CD4-positive, alpha-beta T cell treated with Interleukin-6 at 100 ng/mL for 8 hours (primary cell): ENCODE data around the gene RHOA.

Source experiments
- DNase-seq: peaks from one replicate; pipeline ENCODE4 v3.0.0-alpha.2; 2020; ENCODE audit warnings: mixed read lengths, low spot score

The RHOA gene

GRCh38 chr3:49411968-49412631 lies at the start of gene RHOA, which contains the start of gene TCTA:
Gene RHOA (minus strand): TSS chr3:49411976. CDS start chr3:49375589, 36,387 bp downstream.
Gene TCTA (plus strand): TSS chr3:49412423. CDS start chr3:49412427, 4 bp downstream.
- DNase-seq: peak; percentile 100

DNA sequence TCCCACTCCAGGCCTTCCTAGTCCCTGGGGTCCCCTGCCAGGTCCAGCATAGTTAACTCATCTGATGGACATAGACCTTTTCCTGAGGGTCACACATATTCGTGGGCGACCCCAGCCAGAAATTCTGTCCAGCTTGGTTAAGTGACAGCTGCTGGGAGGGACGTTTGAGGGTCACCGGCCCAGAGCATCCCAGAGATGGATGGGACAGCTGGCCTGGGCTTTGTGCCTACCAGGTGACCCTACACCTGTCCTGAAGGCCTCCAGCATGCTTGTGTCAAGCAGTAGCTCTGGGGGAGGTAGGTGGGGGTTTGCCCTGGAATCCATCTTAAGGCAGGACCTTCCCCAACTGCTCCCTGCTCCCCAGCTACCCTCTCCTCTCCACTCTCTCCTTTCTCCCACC lies 49.2 kb upstream of the RHOA start:
- no peak for DNase-seq

DNA sequence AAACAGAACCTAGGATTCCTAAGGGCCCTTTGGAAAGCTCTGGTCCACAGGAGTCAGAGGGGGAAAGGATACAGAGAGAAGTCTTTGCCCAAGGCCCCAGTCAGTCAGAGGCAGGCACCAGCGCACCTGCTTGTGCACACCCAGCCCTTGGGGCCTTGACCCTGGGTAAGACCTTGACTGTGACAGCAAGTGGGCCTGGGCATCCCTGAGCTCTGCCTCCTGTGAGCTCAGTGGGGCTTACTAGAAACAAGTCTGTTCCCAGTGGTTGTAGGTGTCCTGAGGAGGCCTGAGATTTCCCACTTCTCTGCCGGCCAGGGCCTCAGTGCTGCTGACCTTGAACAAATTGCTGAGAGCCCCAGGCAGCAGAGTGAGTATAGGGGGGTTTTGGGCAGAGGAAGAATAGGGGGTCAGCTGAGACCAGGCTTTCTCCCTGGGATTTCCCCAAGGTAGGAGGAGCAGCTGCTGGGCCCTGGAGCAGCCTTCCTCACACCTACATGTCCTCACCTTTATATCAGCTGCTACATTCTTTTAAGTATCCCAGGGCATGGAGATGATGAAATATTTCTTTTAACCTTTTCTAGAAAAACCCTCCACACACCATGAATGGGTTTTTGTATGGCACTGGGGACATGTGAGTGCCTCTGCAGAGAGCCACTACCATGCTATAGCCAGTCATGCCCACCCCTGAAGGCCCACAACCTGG lies 48.6 kb upstream of the RHOA start:
- no peak for DNase-seq

DNA sequence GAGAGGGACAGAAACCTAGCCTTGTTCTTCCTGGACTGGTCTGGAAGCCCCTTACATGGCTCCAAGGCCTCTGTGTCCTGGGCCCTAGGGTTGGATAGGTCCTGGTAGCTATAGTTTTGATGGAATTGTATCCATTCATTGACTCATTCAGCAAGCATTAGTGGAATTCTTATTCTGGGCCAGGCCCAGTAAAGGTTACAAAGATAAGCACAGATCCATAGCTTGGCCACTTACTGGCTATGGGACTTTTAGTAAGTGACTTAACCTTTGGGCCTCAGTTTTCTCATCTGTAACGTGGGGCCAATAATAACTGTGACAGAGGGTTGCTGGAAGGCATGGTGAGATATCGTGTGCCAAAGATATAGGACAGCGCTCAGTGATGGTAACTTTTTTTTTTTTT lies 44.7 kb upstream of the RHOA start:
- no peak for DNase-seq

- no peak for DNase-seq
Measured at GRCh38 chr3:49454898-49455681, 43.3 kb upstream of the RHOA start.

- DNase-seq: no peak
Measured at GRCh38 chr3:49454458-49454857, 42.7 kb upstream of the RHOA start.

GRCh38 chr3:49453621-49454020 lies 41.8 kb upstream of the RHOA start:
- DNase-seq: no peak

- no peak for DNase-seq
Measured at GRCh38 chr3:49445391-49445790, 33.6 kb upstream of the RHOA start.

DNA sequence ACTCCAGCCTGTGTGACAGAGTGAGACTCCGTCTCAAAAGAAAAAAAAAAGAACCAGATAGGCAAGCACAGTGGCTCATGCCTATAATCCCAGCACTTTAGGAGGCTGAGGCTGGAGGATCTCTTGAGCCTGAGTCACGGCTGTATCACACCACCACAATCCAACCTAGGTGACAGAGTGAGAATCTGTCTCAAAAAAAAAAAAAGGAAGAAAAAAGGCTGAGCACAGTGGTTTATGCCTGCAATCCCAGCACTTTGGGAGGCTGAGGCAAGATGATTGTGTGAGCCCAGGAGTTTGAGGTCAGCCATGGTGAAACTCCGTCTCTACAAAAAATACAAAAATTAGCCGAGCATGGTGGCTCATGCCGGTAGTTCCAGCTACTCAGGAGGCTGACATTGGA lies 23.0 kb upstream of the RHOA start:
- DNase-seq: no peak

- no peak for DNase-seq
Measured at GRCh38 chr3:49428752-49429080, 16.9 kb upstream of the RHOA start.

DNA sequence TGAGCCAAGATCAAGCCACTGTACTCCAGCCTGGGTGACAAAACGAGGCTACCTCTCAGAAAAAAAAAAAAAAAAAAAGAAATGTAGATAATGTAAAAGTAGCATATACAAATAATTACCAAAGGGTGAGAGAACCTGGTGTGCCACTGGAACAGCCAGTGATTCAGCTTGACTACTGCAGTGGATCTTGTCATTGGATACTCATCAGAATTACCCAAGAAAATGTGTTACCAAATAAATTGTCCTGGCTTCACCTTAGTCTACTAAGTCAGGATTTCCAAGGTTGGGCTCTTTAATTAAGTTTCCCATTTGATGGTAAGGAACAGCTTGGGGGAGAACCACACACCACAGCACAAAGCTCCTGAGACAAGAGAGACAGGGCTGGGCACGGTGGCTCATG lies 15.8 kb upstream of the RHOA start:
- DNase-seq: no peak

DNA sequence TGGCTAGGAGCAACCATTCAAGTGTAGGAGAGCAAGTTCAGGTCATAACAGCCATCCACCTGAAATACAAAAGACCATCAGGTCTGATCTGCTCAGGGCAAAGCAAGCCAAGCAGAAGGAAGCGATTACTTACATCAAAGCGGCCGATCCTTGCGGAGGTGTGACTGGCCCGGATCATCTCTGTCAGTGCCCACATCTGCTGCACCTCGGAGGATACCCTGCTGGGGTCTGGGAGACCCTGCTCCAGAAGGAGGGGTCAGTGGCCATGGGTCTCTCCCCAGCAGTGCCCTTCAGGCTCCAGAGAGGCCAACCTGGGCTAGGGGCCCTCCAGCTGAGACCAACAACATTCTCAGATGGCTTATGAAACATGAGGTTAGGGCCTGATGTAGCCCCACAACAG lies 13.0 kb upstream of the RHOA start:
- DNase-seq: no peak

GRCh38 chr3:49422379-49423248 lies 10.8 kb upstream of the RHOA start, which contains the start of gene AMT:
Gene AMT (minus strand): TSS chr3:49422473. CDS start chr3:49422450, 23 bp downstream.
- no peak for DNase-seq

GRCh38 chr3:49421890-49422378 lies 10.2 kb upstream of the RHOA start:
- DNase-seq: no peak

DNA sequence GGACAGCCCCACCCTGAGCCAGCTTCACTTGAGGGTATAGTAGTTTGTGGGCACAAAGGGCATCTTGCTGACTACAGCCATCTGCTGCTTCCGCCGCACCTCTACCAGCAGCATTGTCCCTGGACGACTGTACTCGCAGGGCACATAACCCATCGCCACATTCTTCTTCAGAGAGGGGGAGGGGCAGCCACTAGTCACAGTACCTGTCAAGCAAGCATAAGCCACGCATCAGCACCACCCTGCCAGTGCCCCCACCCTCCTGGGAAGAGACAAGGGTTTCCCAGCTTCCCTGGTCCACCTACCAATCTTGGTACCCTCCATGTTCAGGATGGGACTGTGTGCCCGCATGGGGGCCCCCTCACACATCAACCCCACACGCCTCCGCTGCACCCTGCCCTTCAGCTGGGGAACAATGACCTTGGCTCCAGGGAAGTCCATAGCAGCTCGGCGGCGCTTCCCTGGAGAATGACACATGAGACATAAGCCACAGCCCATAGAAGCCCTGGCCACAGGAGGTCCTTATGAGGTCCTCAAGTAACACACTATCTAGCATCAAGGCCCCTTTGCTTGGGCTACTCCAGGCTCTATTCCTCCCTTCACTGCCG lies 5.8 kb upstream of the RHOA start:
- no peak for DNase-seq

GRCh38 chr3:49416867-49417266 lies 5.1 kb upstream of the RHOA start:
- no peak for DNase-seq

- DNase-seq: peak; percentile 69
Measured at GRCh38 chr3:49415931-49416601, 4.3 kb upstream of the RHOA start.

GRCh38 chr3:49414753-49415152 lies 3.0 kb upstream of the RHOA start:
- no peak for DNase-seq

DNA sequence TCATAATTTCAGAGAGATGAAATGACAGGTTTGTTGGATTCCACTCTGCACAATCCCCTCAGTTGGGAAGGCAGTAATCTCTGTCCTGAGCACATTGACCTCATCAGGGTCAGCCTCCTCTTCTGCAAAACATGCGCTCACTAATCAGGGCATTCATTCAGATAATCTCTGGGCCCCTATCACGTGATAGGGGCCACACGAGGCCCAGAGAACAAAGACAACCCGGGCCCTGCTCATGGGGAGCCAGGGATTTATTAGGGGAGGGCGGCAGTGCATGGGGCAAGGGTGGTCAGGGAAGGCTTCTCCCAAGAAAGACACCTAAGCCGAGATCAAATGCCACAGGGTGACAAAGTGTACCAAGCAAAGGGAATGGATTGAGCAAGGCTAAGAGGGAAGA lies 1.6 kb upstream of the RHOA start:
- no peak for DNase-seq

- no peak for DNase-seq
Measured at GRCh38 chr3:49412632-49413337, 1.0 kb upstream of the RHOA start.
